ENCODE measurements around the gene FOCAD. TPM values are rescaled to one million over a fixed set of nuclear protein-coding genes. Genes with fewer than 3 reads are reported as not detected.

Gene FOCAD
- total RNA-seq, 1 experiment from 2014 or later, result 17.1 TPM

GRCh38 chr9:21016701-21017491 is 332.8 kb downstream of the FOCAD start:
- H3F3A ChIP-seq (ENCODE audit: insufficient read depth, low read depth), result no peaks in the 10 kb centered on the region
- POLR2A ChIA-PET (ENCODE audit: unreplicated experiment), result no interaction called here
- no peaks in the 10 kb centered on the region for H3K9me3 ChIP-seq (ENCODE audit: insufficient read depth, low read depth)
- intact Hi-C loops (cut with micrococcal nuclease; ENCODE audit: unreplicated experiment), result no loop called here
- H3K4me2 ChIP-seq, result no peak overlapping the region
- H3K9me2 ChIP-seq (ENCODE audit: insufficient read depth), result no peaks in the 10 kb centered on the region
- no peak for DNase-seq
- H4K20me1 ChIP-seq (ENCODE audit: insufficient read depth), result no peaks in the 10 kb centered on the region
- H3K79me2 ChIP-seq (ENCODE audit: low read depth), result no peaks in the 10 kb centered on the region
- H3K36me3 ChIP-seq (ENCODE audit: low read depth), result no peaks in the 10 kb centered on the region
- no peak overlapping the region for H3K27ac ChIP-seq
- TF ChIP-seq, protein P1, sequence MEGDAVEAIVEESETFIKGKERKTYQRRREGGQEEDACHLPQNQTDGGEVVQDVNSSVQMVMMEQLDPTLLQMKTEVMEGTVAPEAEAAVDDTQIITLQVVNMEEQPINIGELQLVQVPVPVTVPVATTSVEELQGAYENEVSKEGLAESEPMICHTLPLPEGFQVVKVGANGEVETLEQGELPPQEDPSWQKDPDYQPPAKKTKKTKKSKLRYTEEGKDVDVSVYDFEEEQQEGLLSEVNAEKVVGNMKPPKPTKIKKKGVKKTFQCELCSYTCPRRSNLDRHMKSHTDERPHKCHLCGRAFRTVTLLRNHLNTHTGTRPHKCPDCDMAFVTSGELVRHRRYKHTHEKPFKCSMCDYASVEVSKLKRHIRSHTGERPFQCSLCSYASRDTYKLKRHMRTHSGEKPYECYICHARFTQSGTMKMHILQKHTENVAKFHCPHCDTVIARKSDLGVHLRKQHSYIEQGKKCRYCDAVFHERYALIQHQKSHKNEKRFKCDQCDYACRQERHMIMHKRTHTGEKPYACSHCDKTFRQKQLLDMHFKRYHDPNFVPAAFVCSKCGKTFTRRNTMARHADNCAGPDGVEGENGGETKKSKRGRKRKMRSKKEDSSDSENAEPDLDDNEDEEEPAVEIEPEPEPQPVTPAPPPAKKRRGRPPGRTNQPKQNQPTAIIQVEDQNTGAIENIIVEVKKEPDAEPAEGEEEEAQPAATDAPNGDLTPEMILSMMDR (conservative IDR thresholded peaks at IDR 0.05), result no peak
- no peak for TF ChIP-seq EZH2 (IDR thresholded peaks at IDR 0.05; ENCODE audit: low read depth)
- BruUV-seq (replicated peaks), result no TSS peak
- H3K27me3 ChIP-seq (ENCODE audit: insufficient read depth, low read depth), result no peaks in the 10 kb centered on the region
- no peaks in the 10 kb centered on the region for H3K4me1 ChIP-seq (replicated peaks; ENCODE audit: insufficient read depth)
- no peak overlapping the region for H2AFZ ChIP-seq
- H3K4me3 ChIP-seq, result no peak overlapping the region
- CTCF ChIA-PET, result no interaction called here

- Histone ChIP-seq H3K36me3 (ENCODE audit: low read depth) (no peaks in the 10 kb centered on the region), H3F3A (ENCODE audit: insufficient read depth, low read depth) (no peaks in the 10 kb centered on the region), H3K4me2 (no peak overlapping the region), H3K9me2 (ENCODE audit: insufficient read depth) (no peaks in the 10 kb centered on the region), H3K27me3 (ENCODE audit: insufficient read depth, low read depth) (no peaks in the 10 kb centered on the region), H2AFZ (no peak overlapping the region), H3K27ac (no peak overlapping the region), H3K9me3 (ENCODE audit: insufficient read depth, low read depth) (no peaks in the 10 kb centered on the region), H3K79me2 (ENCODE audit: low read depth) (no peaks in the 10 kb centered on the region), H4K20me1 (ENCODE audit: insufficient read depth) (no peaks in the 10 kb centered on the region), H3K4me3 (no peak overlapping the region), H3K4me1 (replicated peaks; ENCODE audit: insufficient read depth) (no peaks in the 10 kb centered on the region)
- TF ChIP-seq EZH2 (IDR thresholded peaks at IDR 0.05; ENCODE audit: low read depth), result no peak
- TF ChIP-seq, protein P1 (conservative IDR thresholded peaks at IDR 0.05), result no peak
- intact Hi-C loops (cut with micrococcal nuclease; ENCODE audit: unreplicated experiment), result no loop called here
- DNase-seq, result no peak
- ChIA-PET POLR2A (ENCODE audit: unreplicated experiment) (no interaction called here), CTCF (no interaction called here)
- no TSS peak for BruUV-seq (replicated peaks)
These were observed 334.1 kb downstream of the FOCAD start for GRCh38 chr9:21018177-21018576.

GRCh38 chr9:21023861-21024260 is 339.8 kb downstream of the FOCAD start:
- Histone ChIP-seq H3K9me3 (ENCODE audit: insufficient read depth, low read depth) (no peaks in the 10 kb centered on the region), H3K4me1 (replicated peaks; ENCODE audit: insufficient read depth) (no peaks in the 10 kb centered on the region), H3K36me3 (ENCODE audit: low read depth) (no peaks in the 10 kb centered on the region), H3K27me3 (ENCODE audit: insufficient read depth, low read depth) (no peaks in the 10 kb centered on the region), H2AFZ (no peak overlapping the region), H3K79me2 (ENCODE audit: low read depth) (no peaks in the 10 kb centered on the region), H3K4me3 (no peak overlapping the region), H3K27ac (no peak overlapping the region), H3K4me2 (no peak overlapping the region), H4K20me1 (ENCODE audit: insufficient read depth) (no peaks in the 10 kb centered on the region), H3K9me2 (ENCODE audit: insufficient read depth) (no peaks in the 10 kb centered on the region), H3F3A (ENCODE audit: insufficient read depth, low read depth) (no peaks in the 10 kb centered on the region)
- TF ChIP-seq, protein P1 (conservative IDR thresholded peaks at IDR 0.05), result no peak
- no peak for TF ChIP-seq EZH2 (IDR thresholded peaks at IDR 0.05; ENCODE audit: low read depth)
- ChIA-PET POLR2A (ENCODE audit: unreplicated experiment) (no interaction called here), CTCF (no interaction called here)
- BruUV-seq (replicated peaks), result no TSS peak
- intact Hi-C loops (cut with micrococcal nuclease; ENCODE audit: unreplicated experiment), result no loop called here
- DNase-seq, result no peak
